K562 (cell line): ENCODE data around the gene EDA. TPM values are rescaled to one million over a fixed set of nuclear protein-coding genes. Genes with fewer than 3 reads are reported as not detected.

Experiments
- BMI1 ChIP-seq: fragments of 150-350 bp; IDR thresholded peaks from 2 replicates; pipeline ENCODE4 v1.6.1; 2014; ENCODE audit warnings: low read length
- CHD7 ChIP-seq: fragments of 200-600 bp; sonication (generic); IDR thresholded peaks from one replicate; pipeline ENCODE4 v1.6.1; 2012; ENCODE audit warnings: mild to moderate bottlenecking, low read depth, low read length, inconsistent platforms
- ETS1 ChIP-seq: conservative IDR thresholded peaks from 2 replicates; pipeline ENCODE4 v1.6.1; 2011; ENCODE audit warnings: low read depth, mild to moderate bottlenecking, low read length; ENCODE audit not compliant: control insufficient read depth
- polyA plus RNA-seq, 8 experiments: library from polyadenylated mRNA; depleted of rRNA in 4 of 8; stranded (reverse) in 5 of 8; unstranded in 3 of 8; fragments of >200 nt; fragmentation: Nextera tagmentation in 2 of 8; fragmentation: Illumina TruSeq in 1 of 8; extraction: Ambion mirVana in 2 of 8; extraction: Trizol in 1 of 8; gene quantifications; 2 replicates each; pipeline versions ENCODE4 v1.2.1 to v1.2.3, GENCODE V29; 2011 to 2014; ENCODE audit warnings: inconsistent platforms in 1 of 8, missing spikeins in 1 of 8
- total RNA-seq, 7 experiments: library from RNA; depleted of rRNA in 6 of 7; stranded (reverse); fragments of >200 nt in 6 of 7; fragmentation: Illumina TruSeq in 2 of 7; extraction: Trizol in 2 of 7; gene quantifications; 2 replicates each; pipeline versions ENCODE4 v1.2.1 to v1.2.3, GENCODE V29; 2011 to 2021; ENCODE audit warnings: low replicate concordance in 1 of 7

EDA gene
- total and polyA plus RNA-seq, 9 of the 15 experiments (the other 6 are each of a cell fraction or from before 2014, with no cell fraction given), result 0.03 to 0.40 (median 0.07) TPM

GRCh38 chrX:69959712-69960111 is 343.8 kb downstream of the EDA start (continued):
- TF ChIP-seq CHD7, result no peak
- TF ChIP-seq BMI1, result no peak
- no peak for TF ChIP-seq ETS1
